ENCODE results near the gene SLC25A12.

DNA sequence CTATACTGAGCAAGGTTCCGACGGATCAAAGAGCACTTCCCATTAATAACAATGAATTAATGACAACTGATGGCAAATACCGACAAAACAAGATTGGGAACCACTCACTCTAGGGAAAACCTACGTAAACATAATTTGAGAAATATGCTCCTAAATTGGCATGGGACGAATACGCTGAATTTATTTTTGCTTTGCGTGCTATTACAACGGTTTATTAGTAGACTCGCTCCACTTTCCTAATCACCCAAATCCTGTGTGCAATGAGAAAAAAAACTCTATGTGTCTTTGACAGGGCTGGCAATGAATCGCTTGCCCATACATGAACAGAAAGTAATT lies 536 bp upstream of the SLC25A12 start:
- TF ChIP-seq, protein P1, sequence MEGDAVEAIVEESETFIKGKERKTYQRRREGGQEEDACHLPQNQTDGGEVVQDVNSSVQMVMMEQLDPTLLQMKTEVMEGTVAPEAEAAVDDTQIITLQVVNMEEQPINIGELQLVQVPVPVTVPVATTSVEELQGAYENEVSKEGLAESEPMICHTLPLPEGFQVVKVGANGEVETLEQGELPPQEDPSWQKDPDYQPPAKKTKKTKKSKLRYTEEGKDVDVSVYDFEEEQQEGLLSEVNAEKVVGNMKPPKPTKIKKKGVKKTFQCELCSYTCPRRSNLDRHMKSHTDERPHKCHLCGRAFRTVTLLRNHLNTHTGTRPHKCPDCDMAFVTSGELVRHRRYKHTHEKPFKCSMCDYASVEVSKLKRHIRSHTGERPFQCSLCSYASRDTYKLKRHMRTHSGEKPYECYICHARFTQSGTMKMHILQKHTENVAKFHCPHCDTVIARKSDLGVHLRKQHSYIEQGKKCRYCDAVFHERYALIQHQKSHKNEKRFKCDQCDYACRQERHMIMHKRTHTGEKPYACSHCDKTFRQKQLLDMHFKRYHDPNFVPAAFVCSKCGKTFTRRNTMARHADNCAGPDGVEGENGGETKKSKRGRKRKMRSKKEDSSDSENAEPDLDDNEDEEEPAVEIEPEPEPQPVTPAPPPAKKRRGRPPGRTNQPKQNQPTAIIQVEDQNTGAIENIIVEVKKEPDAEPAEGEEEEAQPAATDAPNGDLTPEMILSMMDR (IDR thresholded peaks at IDR 0.05; ENCODE audit: borderline replicate concordance, extremely low read depth, low read length, poor library complexity, severe bottlenecking): no peak
- TF ChIP-seq EZH2 (IDR thresholded peaks at IDR 0.05; ENCODE audit: borderline replicate concordance, low read depth, low read length, severe bottlenecking): no peak

Data from DND-41 (cell line).